T-helper 2 cell treated with Interferon-gamma antibody and Interleukin-4, amounts not matched to agents 5 μg/mL and 100 μg/mL, for 36 hours (primary cell): ENCODE data around the gene TCF7L1.

Experiments used
- DNase-seq: peaks from one replicate; pipeline ENCODE4 v3.0.0; 2021; ENCODE audit warnings: low spot score
- H3K27ac Mint-ChIP-seq: one replicate; pipeline ENCODE4 v1.8.0; 2021; ENCODE audit warnings: mild to moderate bottlenecking, mixed read lengths
- H3K27me3 Mint-ChIP-seq: one replicate; pipeline ENCODE4 v1.8.0; 2021; ENCODE audit warnings: low read depth, mixed read lengths
- H3K36me3 Mint-ChIP-seq: one replicate; pipeline ENCODE4 v1.8.0; 2021; ENCODE audit warnings: low read depth, mixed read lengths
- H3K4me1 Mint-ChIP-seq: one replicate; pipeline ENCODE4 v1.8.0; 2021; ENCODE audit warnings: low read depth, mixed read lengths
- H3K4me3 Mint-ChIP-seq: one replicate; pipeline ENCODE4 v1.8.0; 2022; ENCODE audit warnings: mild to moderate bottlenecking, moderate library complexity, mixed read lengths
- H3K9me3 Mint-ChIP-seq: one replicate; pipeline ENCODE4 v1.8.0; 2021; ENCODE audit warnings: mixed read lengths

The TCF7L1 gene

GRCh38 chr2:85162746-85163301 is 29.6 kb downstream of the TCF7L1 start:
- H3K27me3 Mint-ChIP-seq = no peaks in the 10 kb centered on the region
- H3K36me3 Mint-ChIP-seq = no peaks in the 10 kb centered on the region
- H3K4me1 Mint-ChIP-seq = no peaks in the 10 kb centered on the region
- DNase-seq = no peak
- H3K9me3 Mint-ChIP-seq = no peaks in the 10 kb centered on the region
- H3K4me3 Mint-ChIP-seq = no peak overlapping the region
- H3K27ac Mint-ChIP-seq = no peak overlapping the region

- Mint-ChIP-seq H3K9me3 (no peaks in the 10 kb centered on the region), H3K27me3 (no peaks in the 10 kb centered on the region), H3K36me3 (no peaks in the 10 kb centered on the region), H3K4me1 (no peaks in the 10 kb centered on the region), H3K4me3 (no peak overlapping the region), H3K27ac (no peak overlapping the region)
- no peak for DNase-seq
Measured at GRCh38 chr2:85163675-85164074, 30.5 kb downstream of the TCF7L1 start.

- no peak for DNase-seq
- H3K9me3 Mint-ChIP-seq = no peaks in the 10 kb centered on the region
- no peaks in the 10 kb centered on the region for H3K36me3 Mint-ChIP-seq
- H3K27me3 Mint-ChIP-seq = no peaks in the 10 kb centered on the region
- no peaks in the 10 kb centered on the region for H3K4me1 Mint-ChIP-seq
- no peak overlapping the region for H3K4me3 Mint-ChIP-seq
- H3K27ac Mint-ChIP-seq = no peak overlapping the region
Measured at GRCh38 chr2:85164145-85164569, 31.0 kb downstream of the TCF7L1 start.

- DNase-seq = no peak
- Mint-ChIP-seq H3K27me3 (no peaks in the 10 kb centered on the region), H3K36me3 (no peaks in the 10 kb centered on the region), H3K4me3 (no peak overlapping the region), H3K9me3 (no peaks in the 10 kb centered on the region), H3K27ac (no peak overlapping the region), H3K4me1 (no peaks in the 10 kb centered on the region)
Measured at GRCh38 chr2:85165088-85165690, 32.0 kb downstream of the TCF7L1 start.

- no peak for DNase-seq
- H3K4me3 Mint-ChIP-seq = no peak overlapping the region
- no peaks in the 10 kb centered on the region for H3K36me3 Mint-ChIP-seq
- H3K27ac Mint-ChIP-seq = no peak overlapping the region
- H3K27me3 Mint-ChIP-seq = peaks cover under 1% of the 10 kb centered on the region
- H3K9me3 Mint-ChIP-seq = no peaks in the 10 kb centered on the region
- H3K4me1 Mint-ChIP-seq = no peaks in the 10 kb centered on the region
Measured at GRCh38 chr2:85166021-85166420, 32.8 kb downstream of the TCF7L1 start.

GRCh38 chr2:85167479-85167878 is 34.3 kb downstream of the TCF7L1 start:
- Mint-ChIP-seq H3K4me1 (no peaks in the 10 kb centered on the region), H3K27ac (no peak overlapping the region), H3K9me3 (no peaks in the 10 kb centered on the region), H3K36me3 (no peaks in the 10 kb centered on the region), H3K4me3 (no peak overlapping the region), H3K27me3 (peaks cover 2% of the 10 kb centered on the region)
- DNase-seq = no peak

GRCh38 chr2:85168942-85169341 is 35.8 kb downstream of the TCF7L1 start:
- Mint-ChIP-seq H3K4me3 (no peak overlapping the region), H3K4me1 (no peaks in the 10 kb centered on the region), H3K36me3 (no peaks in the 10 kb centered on the region), H3K27ac (no peak overlapping the region), H3K27me3 (peaks cover 2% of the 10 kb centered on the region), H3K9me3 (no peaks in the 10 kb centered on the region)
- DNase-seq = no peak

- no peak overlapping the region for H3K4me3 Mint-ChIP-seq
- H3K9me3 Mint-ChIP-seq = no peaks in the 10 kb centered on the region
- no peak overlapping the region for H3K27ac Mint-ChIP-seq
- H3K27me3 Mint-ChIP-seq = peaks cover 2% of the 10 kb centered on the region
- no peaks in the 10 kb centered on the region for H3K36me3 Mint-ChIP-seq
- no peak for DNase-seq
- H3K4me1 Mint-ChIP-seq = no peaks in the 10 kb centered on the region
Measured at GRCh38 chr2:85169581-85169980, 36.4 kb downstream of the TCF7L1 start.

- H3K27me3 Mint-ChIP-seq = peaks cover 5% of the 10 kb centered on the region
- H3K9me3 Mint-ChIP-seq = no peaks in the 10 kb centered on the region
- H3K36me3 Mint-ChIP-seq = no peaks in the 10 kb centered on the region
- DNase-seq = no peak
- H3K4me3 Mint-ChIP-seq = no peak overlapping the region
- H3K4me1 Mint-ChIP-seq = no peaks in the 10 kb centered on the region
- H3K27ac Mint-ChIP-seq = no peak overlapping the region
Measured at GRCh38 chr2:85170938-85171475, 37.8 kb downstream of the TCF7L1 start.

GRCh38 chr2:85171916-85172315 is 38.7 kb downstream of the TCF7L1 start:
- no peaks in the 10 kb centered on the region for H3K36me3 Mint-ChIP-seq
- H3K9me3 Mint-ChIP-seq = no peaks in the 10 kb centered on the region
- H3K4me3 Mint-ChIP-seq = no peak overlapping the region
- H3K27me3 Mint-ChIP-seq = peaks cover 6% of the 10 kb centered on the region
- no peaks in the 10 kb centered on the region for H3K4me1 Mint-ChIP-seq
- H3K27ac Mint-ChIP-seq = no peak overlapping the region
- no peak for DNase-seq

GRCh38 chr2:85173909-85174308 is 40.7 kb downstream of the TCF7L1 start:
- H3K4me3 Mint-ChIP-seq = no peak overlapping the region

GRCh38 chr2:85174943-85175342 is 41.8 kb downstream of the TCF7L1 start:
- no peaks in the 10 kb centered on the region for H3K4me1 Mint-ChIP-seq
- no peaks in the 10 kb centered on the region for H3K9me3 Mint-ChIP-seq
- peaks cover 6% of the 10 kb centered on the region for H3K27me3 Mint-ChIP-seq
- H3K27ac Mint-ChIP-seq = no peak overlapping the region
- H3K36me3 Mint-ChIP-seq = no peaks in the 10 kb centered on the region
- DNase-seq = no peak
- no peak overlapping the region for H3K4me3 Mint-ChIP-seq

More at GRCh38 chr2:85173909-85174308, 40.7 kb downstream of the TCF7L1 start:
- Mint-ChIP-seq H3K27ac (no peak overlapping the region), H3K27me3 (peaks cover 6% of the 10 kb centered on the region), H3K9me3 (no peaks in the 10 kb centered on the region), H3K36me3 (no peaks in the 10 kb centered on the region), H3K4me1 (no peaks in the 10 kb centered on the region)
- no peak for DNase-seq

GRCh38 chr2:85175369-85176299 is 42.4 kb downstream of the TCF7L1 start:
- no peak for DNase-seq
- H3K4me1 Mint-ChIP-seq = no peaks in the 10 kb centered on the region
- H3K9me3 Mint-ChIP-seq = no peaks in the 10 kb centered on the region
- no peaks in the 10 kb centered on the region for H3K36me3 Mint-ChIP-seq
- no peak overlapping the region for H3K27ac Mint-ChIP-seq
- no peak overlapping the region for H3K4me3 Mint-ChIP-seq
- H3K27me3 Mint-ChIP-seq = peaks cover 6% of the 10 kb centered on the region
